Heart right ventricle (tissue), 16 donors: ENCODE data around the gene LRRC15. TPM values are rescaled to one million over a fixed set of nuclear protein-coding genes. Genes with fewer than 3 reads are reported as not detected.
A peak's percentile ranks its signal among the peaks of the same experiment; 100 is the strongest.

Source experiments
- ATAC-seq, 8 donors: fragments of 200-7000 bp; cut with Tn5 transposase; one replicate each; pipeline ENCODE4 v1.9.1; 2020; ENCODE audit warnings: mild to moderate bottlenecking in 8 of 8, moderate library complexity in 8 of 8, moderate number of reproducible peaks in 1 of 8
- DNase-seq, 2 donors: peaks; one replicate each; pipeline ENCODE4 v3.0.0-alpha.2; 2020
- H3K27ac ChIP-seq, 10 donors: fragments of 200-600 bp; sonication (generic) in 2 of 10; one replicate each; pipeline versions ENCODE4 v1.5.0 to v1.8.0; 2020 to 2022; ENCODE audit warnings: mild to moderate bottlenecking in 3 of 10
- H3K27me3 ChIP-seq, 7 donors: fragments of 200-600 bp; one replicate each; pipeline ENCODE4 v1.8.0; 2021 to 2022; ENCODE audit warnings: mild to moderate bottlenecking in 2 of 7
- H3K36me3 ChIP-seq, 9 donors: fragments of 200-600 bp; sonication (generic) in 1 of 9; one replicate each; pipeline versions ENCODE4 v1.5.0 to v1.8.0; 2020 to 2022; ENCODE audit warnings: mild to moderate bottlenecking in 2 of 9
- H3K4me1 ChIP-seq, 9 donors: fragments of 200-600 bp; sonication (generic) in 1 of 9; one replicate each; pipeline versions ENCODE4 v1.5.0 to v1.8.0; 2020 to 2022; ENCODE audit warnings: mild to moderate bottlenecking in 4 of 9
- H3K4me3 ChIP-seq, 10 donors: fragments of 200-600 bp; sonication (generic) in 2 of 10; one replicate each; pipeline versions ENCODE4 v1.5.0 to v1.8.0; 2020 to 2022; ENCODE audit warnings: mild to moderate bottlenecking in 7 of 10, moderate library complexity in 2 of 10
- H3K9me3 ChIP-seq, 11 donors: fragments of 200-600 bp in 10 of 11; sonication (generic) in 2 of 11; one replicate each; pipeline versions ENCODE4 v1.5.0 to v1.8.0; 2013 to 2022; ENCODE audit warnings: mild to moderate bottlenecking in 2 of 11, control low read depth in 1 of 11, moderate library complexity in 1 of 11
- WGBS, 2 donors: extraction: QIAGEN DNeasy Blood & Tissue Kit; methylation state at CpG; one replicate each; pipeline ENCODE4 v1.1.7; 2013; ENCODE audit warnings: inconsistent platforms in 1 of 2; 5-methylcytosine and 5-hydroxymethylcytosine counted together
- intact Hi-C, 10 donors: fragments of 100-400 bp; cut with DNase I; formaldehyde crosslinking; loops; one replicate each; pipeline versions ENCODE4 v1.11.1 to v1.14.2; 2022
- polyA plus RNA-seq, 2 donors: library from polyadenylated mRNA; stranded (reverse); fragments of 200-250 nt; gene quantifications; one replicate each; pipeline ENCODE4 v1.2.3, GENCODE V29; 2013
- total RNA-seq, 10 donors: library from RNA; stranded (reverse); fragmentation: NEBNext Ultra II Directional in 3 of 10; extraction: Animal tissue kit (Norgen Biotek cat#: 25700) in 3 of 10; gene quantifications; one replicate each; pipeline versions ENCODE4 v1.2.1 to v1.2.4, GENCODE V29; 2021 to 2023
- TF ChIP-seq, protein P1 (sequence below), 9 donors: fragments of 200-600 bp; sonication (generic) in 2 of 9; IDR thresholded peaks; one replicate each; pipeline versions ENCODE4 v1.5.0 to v1.8.0; 2021 to 2022; ENCODE audit warnings: antibody characterized with exemption in 9 of 9, mild to moderate bottlenecking in 5 of 9, moderate library complexity in 1 of 9
- donor health status: Arrhythmogenic right ventricular cardiomyopathy.
- donor health status: ischemic (EF 13 %, LVEDD 7.1; RV severe dilation, severe dysfunction).
- donor health status: healthy with polysubstance abuse.
- donor health status: DM: no; HTN: yes; CAD: no.
- donor health status: DM: no; HTN: no; CAD: no.
- donor health status: ischemic (EF 25% LVEDD 6.9; RV normal size, moderate dysfunction).
- donor health status: ischemic (EF 25% LVEDD 5.7; RV mildly dilated, moderate dysfunction).
- donor health status: healthy.
- donor health status: DM: yes; HTN: yes; CAD: no.
- donor health status: Ischemic cardiomyopathy.
- donor health status: ischemic (EF 35%, LVEDD 5.7; RV mildly dilated, moderate dysfunction).
- donor health status: nonischemic (EF 11% LVEDD 7.7; RV severe dilation, severe dysfunction).
- donor health status: DM: yes; HTN: yes; CAD: no.
- donor health status: PGD.
- donor health status: ischemic (EF 29% LVEDD 5.4; RV normal size, mild dysfunction).
- donor health status: nonischemic (EF 23%, LVEDD 6.1; RV moderate dilation, normal function).

LRRC15 gene
- total and polyA plus RNA-seq, 12 donors: 0.05 to 0.81 (median 0.21) TPM; not detected in 1

DNA sequence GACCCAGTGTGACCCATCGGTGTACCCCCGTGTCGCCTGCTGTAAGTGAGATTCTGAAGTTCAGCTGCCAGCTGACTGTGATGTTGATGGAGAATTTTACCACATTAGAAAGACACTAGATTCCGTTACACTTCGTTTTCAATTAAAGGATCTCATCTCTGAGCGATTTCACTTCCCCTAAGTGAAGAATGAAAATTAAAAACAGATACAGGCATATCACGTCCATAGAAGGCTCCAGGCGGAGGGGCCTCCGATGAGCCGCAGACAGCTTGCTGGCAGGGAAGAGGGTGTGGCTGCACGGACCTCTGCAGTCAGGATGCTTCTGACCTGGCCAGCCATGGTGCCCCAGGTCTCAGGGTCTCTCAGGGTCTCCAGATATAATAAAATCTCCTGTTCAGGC lies 11.9 kb downstream of the LRRC15 start:
- 85 to 90% methylated on average over 11 of the region's 11 CpGs for WGBS, 2 donors
- intact Hi-C loops: no loop called here
- no peak for DNase-seq

DNA sequence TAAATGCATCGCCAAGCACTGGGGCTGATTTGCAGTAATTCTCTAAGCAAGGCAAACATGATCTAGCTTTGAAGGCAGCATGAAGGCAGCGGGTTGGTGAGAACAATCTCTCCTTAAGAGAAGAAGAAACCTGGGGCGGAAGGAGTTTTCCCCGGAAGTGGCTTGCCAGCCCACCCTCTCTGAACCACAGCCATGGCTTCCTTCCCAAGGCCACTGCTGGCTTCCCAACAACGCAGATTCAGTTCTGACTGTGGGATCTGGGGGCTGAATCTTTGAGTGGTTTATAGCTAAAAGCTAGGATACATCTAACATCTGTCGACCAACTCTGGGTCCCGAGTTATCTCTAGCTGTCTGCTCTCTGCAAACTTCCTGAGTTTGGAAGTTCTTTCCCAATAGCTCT lies 14.2 kb downstream of the LRRC15 start:
- Histone ChIP-seq H3K27me3 (peaks cover 0 to 23% (median 4%) of the 10 kb centered on the region in 7 donors), H3K27ac (no peak overlapping the region), H3K4me3 (no peak overlapping the region), H3K4me1 (no peaks in the 10 kb centered on the region), H3K36me3 (no peaks in the 10 kb centered on the region), H3K9me3 (no peaks in the 10 kb centered on the region)
- 68 to 77% methylated on average over 7 of the region's 7 CpGs for WGBS, 2 donors
- intact Hi-C loops: no loop called here
- TF ChIP-seq, protein P1, sequence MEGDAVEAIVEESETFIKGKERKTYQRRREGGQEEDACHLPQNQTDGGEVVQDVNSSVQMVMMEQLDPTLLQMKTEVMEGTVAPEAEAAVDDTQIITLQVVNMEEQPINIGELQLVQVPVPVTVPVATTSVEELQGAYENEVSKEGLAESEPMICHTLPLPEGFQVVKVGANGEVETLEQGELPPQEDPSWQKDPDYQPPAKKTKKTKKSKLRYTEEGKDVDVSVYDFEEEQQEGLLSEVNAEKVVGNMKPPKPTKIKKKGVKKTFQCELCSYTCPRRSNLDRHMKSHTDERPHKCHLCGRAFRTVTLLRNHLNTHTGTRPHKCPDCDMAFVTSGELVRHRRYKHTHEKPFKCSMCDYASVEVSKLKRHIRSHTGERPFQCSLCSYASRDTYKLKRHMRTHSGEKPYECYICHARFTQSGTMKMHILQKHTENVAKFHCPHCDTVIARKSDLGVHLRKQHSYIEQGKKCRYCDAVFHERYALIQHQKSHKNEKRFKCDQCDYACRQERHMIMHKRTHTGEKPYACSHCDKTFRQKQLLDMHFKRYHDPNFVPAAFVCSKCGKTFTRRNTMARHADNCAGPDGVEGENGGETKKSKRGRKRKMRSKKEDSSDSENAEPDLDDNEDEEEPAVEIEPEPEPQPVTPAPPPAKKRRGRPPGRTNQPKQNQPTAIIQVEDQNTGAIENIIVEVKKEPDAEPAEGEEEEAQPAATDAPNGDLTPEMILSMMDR (IDR thresholded peaks at IDR 0.05): no peak
- DNase-seq: no peak
- ATAC-seq: no peak

More for the DNA sequence above, 11.9 kb downstream of the LRRC15 start:
- H3K4me1 ChIP-seq: no peaks in the 10 kb centered on the region
- no peak overlapping the region for H3K27ac ChIP-seq
- no peaks in the 10 kb centered on the region for H3K9me3 ChIP-seq
- no peaks in the 10 kb centered on the region for H3K36me3 ChIP-seq
- TF ChIP-seq, protein P1 (IDR thresholded peaks at IDR 0.05): no peak
- H3K4me3 ChIP-seq: no peak overlapping the region
- no peak for ATAC-seq
- peaks cover 0 to 24% (median 4%) of the 10 kb centered on the region in 7 donors for H3K27me3 ChIP-seq

DNA sequence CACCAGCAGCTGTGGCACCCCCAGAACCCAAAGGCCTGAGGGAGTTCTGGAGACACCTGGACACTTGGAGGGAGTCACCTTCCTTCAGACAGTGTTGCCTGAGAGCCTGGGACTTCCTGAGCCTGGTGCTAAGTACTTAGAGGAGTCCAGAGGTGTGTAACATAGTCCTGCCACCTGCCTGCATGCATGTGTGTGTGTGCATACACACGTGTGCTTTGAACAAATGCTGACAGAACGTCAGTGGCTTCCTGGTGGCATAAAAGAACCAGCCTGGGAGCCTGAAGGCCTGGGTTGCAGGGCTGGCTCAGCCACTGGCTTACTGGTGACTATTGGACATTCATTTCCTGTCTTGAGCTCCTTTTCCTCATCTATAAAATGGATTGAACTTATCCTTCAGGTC lies 15.2 kb downstream of the LRRC15 start:
- intact Hi-C loops: no loop called here

DNA sequence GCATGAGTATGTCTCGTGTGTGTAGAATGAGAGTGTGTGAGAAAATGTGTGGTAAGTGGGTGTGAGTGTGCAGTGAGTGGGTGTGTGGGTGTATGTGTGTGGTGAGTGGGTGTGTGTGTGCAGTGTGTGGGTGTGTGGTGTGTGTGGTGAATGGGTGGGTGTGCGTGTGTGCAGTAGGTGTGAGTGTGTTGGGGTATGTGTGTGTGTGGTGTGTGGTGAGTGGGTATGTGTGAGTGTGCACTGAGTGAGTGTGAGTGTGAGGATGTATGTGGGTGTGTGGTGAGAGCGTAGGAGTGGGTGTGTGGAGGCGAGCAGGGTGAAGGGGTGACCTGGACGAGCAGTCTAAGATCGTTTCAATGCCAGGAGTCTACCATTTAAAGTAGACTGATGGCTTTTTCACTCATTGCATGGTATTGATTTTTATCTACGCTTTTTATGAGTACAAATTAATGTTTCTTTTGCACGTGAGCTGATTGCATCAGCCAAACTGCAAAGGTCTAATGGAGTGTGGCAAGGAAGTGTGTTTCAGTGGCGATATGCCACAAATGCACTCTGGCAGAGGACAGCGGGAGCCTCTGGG lies 16.8 kb downstream of the LRRC15 start:
- H3K27me3 ChIP-seq: peaks cover 0 to 12% (median under 1%) of the 10 kb centered on the region in 7 donors
- TF ChIP-seq, protein P1 (IDR thresholded peaks at IDR 0.05): no peak
- WGBS, 2 donors: 91 to 94% methylated on average over 10 of the region's 10 CpGs
- DNase-seq: no peak
- H3K4me1 ChIP-seq: no peaks in the 10 kb centered on the region
- no peak overlapping the region for H3K27ac ChIP-seq
- no peak overlapping the region for H3K4me3 ChIP-seq
- H3K36me3 ChIP-seq: no peaks in the 10 kb centered on the region
- no peaks in the 10 kb centered on the region for H3K9me3 ChIP-seq
- intact Hi-C loops: no loop called here
- ATAC-seq: peak in 2 of 8 donors; percentile 11 to 12

More for the DNA sequence above, 15.2 kb downstream of the LRRC15 start:
- no peak overlapping the region for H3K27ac ChIP-seq
- no peak for ATAC-seq
- H3K9me3 ChIP-seq: no peaks in the 10 kb centered on the region
- TF ChIP-seq, protein P1 (IDR thresholded peaks at IDR 0.05): no peak
- no peak overlapping the region for H3K4me3 ChIP-seq
- 86 to 95% methylated on average over 2 of the region's 2 CpGs for WGBS, 2 donors
- DNase-seq: no peak
- peaks cover 0 to 18% (median 4%) of the 10 kb centered on the region in 7 donors for H3K27me3 ChIP-seq
- no peaks in the 10 kb centered on the region for H3K36me3 ChIP-seq
- H3K4me1 ChIP-seq: no peaks in the 10 kb centered on the region
